COLO668 (cell line): Measurements from ENCODE around the gene ITGA4.

Experiments
- DNase-seq: peaks from one replicate; lab custom pipeline; 2025; ENCODE audit not compliant: unreplicated experiment; lab: John Stamatoyannopoulos, UW

Gene ITGA4

DNA sequence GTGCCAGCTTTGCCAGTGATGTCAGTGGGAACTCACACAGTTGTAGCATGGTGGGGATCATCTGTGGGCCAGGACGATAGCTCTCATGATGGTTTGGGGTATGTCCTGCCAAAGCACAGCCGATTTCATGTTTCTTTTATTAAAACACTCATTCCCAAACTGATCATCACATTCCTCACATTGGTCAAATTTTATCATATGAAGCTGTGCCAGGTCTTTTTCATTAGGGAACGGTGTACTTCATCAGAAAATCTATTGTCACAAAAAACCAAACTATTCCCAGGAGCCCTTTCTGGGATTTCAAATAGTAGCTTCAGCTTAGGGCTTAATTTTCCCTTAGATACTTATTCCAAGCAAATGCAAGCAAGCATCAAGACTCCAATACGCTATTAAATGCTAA, 42.0 kb downstream of the ITGA4 start:
- DNase-seq: no peak

DNA sequence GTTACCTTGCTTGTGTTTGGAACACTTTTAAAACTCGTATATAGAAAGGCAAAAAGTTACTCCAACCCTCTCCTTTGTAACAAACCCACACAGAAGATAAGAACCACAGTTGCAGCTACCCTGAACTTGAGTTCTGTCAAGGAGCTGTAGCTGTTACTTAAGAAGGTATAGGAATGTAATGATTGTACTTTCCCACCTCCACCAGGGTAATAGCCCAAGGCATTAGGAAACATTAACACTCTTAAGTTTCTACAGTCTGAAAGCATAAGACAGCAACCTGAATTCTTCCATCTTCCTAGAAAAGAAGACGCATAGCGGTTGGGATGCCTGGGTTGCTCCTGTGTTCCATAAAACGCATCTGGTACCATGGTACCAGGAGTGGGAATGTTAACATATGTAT, 43.0 kb downstream of the ITGA4 start:
- DNase-seq: no peak

- no peak for DNase-seq
These were observed 58.5 kb downstream of the ITGA4 start for GRCh38 chr2:181515719-181516118.

DNA sequence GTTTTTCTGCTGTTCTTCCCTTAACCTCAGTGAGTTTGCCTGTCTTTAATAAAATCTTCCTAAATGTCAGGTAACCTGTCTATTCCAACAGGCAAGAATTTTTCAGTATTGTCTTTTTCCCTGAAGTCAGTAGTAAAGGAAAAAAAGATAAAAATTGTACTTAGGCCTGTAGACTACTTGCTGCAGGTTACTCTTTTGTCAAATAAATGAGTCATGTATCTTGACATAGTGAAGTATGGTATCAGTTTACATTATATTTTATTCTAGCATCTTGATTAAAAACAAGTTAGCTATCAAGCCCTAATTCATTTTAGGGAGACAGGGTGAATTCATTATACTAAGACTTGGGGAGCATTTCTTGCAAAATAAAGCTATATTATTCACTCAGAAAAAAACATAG, 59.8 kb downstream of the ITGA4 start:
- no peak for DNase-seq

GRCh38 chr2:181517685-181518301, 60.6 kb downstream of the ITGA4 start:
- no peak for DNase-seq

GRCh38 chr2:181520253-181520652, 63.1 kb downstream of the ITGA4 start:
- no peak for DNase-seq

DNA sequence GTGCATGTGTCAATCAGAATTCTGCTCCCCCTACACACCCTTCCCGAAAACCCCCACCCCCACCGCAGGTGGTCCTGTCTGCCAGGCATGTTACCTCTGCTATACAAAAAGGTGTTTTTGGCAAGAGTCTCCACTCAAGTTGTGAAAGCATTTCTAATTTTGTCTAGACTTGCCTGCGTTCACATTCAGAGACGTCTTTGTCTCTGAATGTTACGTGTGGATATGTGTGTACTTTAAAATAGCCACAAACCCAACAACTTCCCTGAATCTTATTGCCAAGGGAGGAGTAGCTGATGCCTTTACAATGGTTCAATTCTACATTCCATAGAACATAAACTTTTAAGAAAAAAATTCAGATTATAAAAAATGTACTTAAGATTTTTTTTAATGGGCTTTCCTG, 66.6 kb downstream of the ITGA4 start:
- DNase-seq: no peak

DNA sequence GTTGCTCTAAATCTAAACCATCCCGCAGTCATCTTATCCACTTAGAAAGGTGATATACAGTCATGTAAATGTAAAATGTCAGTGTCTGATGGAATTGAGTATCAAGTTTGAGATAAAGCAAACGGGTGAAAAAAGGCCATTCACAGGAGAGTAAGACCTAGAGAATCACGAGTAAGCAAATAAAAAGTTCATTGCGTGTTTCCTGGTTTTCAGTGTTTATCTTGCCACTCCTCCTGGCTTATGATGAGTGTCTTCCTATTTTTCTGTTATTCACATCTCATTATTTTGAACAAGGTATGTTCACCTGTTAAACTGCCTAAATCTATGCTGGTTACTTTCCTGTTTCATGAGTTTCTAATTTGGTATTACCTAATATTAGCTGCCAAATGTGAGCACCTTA, 68.8 kb downstream of the ITGA4 start:
- no peak for DNase-seq

DNA sequence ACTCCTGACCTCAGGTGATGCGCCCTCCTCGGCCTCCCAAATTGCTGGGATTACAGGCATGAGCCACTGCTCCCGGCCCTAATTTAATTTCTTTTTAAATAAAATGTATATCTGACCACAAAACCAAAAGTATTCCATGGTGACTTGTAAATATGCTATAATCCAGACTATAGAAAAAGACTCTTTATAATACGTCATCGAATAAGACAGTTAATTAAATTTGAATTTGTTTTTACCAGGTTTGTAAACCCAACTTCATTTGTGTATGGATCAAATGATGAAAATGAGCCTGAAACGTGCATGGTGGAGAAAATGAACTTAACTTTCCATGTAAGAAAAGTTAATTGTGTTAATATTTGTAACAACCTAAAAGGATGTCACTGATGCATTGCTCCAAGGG, 69.9 kb downstream of the ITGA4 start:
- no peak for DNase-seq

GRCh38 chr2:181528441-181528840, 71.3 kb downstream of the ITGA4 start:
- no peak for DNase-seq

GRCh38 chr2:181536730-181537129, 79.5 kb downstream of the ITGA4 start:
- DNase-seq: no peak

GRCh38 chr2:181540421-181540820, 83.2 kb downstream of the ITGA4 start:
- no peak for DNase-seq

GRCh38 chr2:181542170-181542569, 85.0 kb downstream of the ITGA4 start:
- DNase-seq: no peak

DNA sequence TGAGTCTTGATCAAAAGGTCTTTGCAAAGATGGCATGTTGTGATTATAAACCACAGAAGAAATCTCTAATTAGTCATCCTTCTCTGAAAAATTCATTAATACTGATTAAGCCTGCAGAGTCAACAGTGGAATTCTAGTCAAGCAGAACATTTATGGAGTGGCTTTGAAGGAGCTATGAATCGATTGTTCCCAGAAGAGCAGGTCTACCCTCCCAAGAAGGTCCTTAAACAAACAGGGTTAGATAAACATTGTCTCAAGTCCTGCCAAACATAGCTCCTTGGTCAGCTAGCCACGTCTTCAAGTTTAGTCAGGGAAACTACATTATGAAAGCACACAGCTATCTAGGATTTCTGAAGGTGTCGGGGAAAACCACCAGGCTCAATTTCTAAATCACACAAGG, 88.9 kb downstream of the ITGA4 start:
- DNase-seq: no peak

- DNase-seq: no peak
These were observed 95.6 kb downstream of the ITGA4 start for GRCh38 chr2:181552808-181553207.

DNA sequence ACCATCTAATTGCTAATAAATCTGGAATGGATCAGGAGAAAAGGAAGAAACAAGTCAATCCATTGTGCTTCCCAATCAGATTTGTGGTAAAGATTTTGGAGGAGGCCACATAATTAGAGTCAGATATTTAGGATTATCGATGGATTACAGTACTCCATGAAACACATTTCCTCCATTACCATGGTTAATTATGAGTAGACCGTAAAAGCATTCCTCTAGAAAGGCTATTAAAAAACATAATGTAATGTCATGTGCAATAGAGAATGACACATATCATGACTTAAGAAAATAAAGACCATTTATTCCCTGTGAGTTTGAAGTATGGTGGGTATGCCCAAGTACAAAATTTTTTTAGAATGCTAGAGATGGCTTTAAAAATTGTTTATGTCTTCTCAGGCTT, 96.1 kb downstream of the ITGA4 start:
- no peak for DNase-seq

- DNase-seq: no peak
These were observed 97.1 kb downstream of the ITGA4 start for GRCh38 chr2:181554061-181554830.

DNA sequence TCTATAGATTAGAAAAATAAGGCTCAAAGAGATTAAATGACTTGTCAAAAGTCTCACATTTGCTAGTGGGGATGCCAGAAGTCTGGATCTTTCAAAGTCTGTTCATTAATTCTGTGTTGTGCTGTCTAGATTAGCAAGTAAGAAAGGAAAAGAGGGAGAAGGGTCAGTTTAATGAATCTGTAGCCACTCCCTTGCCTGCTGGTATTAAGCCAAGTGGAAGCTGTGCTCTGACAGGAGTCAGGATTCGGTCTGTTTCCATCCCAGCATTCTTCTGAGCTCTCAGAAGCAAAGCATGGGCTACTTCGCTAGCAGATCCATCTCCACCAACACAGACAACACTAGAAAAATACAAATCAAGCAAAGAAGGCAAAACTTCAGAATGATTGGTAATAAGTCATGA, 101.2 kb downstream of the ITGA4 start:
- DNase-seq: no peak

GRCh38 chr2:181563101-181563692, 106.0 kb downstream of the ITGA4 start:
- DNase-seq: no peak

GRCh38 chr2:181566334-181567032, 109.3 kb downstream of the ITGA4 start:
- no peak for DNase-seq

- DNase-seq: no peak
These were observed 112.9 kb downstream of the ITGA4 start for GRCh38 chr2:181570059-181570458.
